Measurements from ENCODE around the gene PPP2R5A. TPM values are rescaled to one million over a fixed set of nuclear protein-coding genes. Genes with fewer than 3 reads are reported as not detected.

Gene PPP2R5A
- total and polyA plus RNA-seq, 2 of the 13 experiments (the other 11 are each of a cell fraction or from before 2014, with no cell fraction given): 22.0 to 31.4 TPM

- peak; percentile 58; the same call in 1 of the 2 replicates for TF ChIP-seq FOSL2 (CRISPR knock-in tag; IDR thresholded peaks at IDR 0.05)
- no peak for TF ChIP-seq U2AF1 (optimal IDR thresholded peaks at IDR 0.05; ENCODE audit: low read depth, low read length)
- TF ChIP-seq ZSCAN22 (CRISPR knock-in tag; IDR thresholded peaks at IDR 0.05): no peak
- TF ChIP-seq RXRB (CRISPR knock-in tag; IDR thresholded peaks at IDR 0.05; ENCODE audit: borderline replicate concordance): peak; percentile 48
- no peak for TF ChIP-seq MBD4 (IDR thresholded peaks at IDR 0.05; ENCODE audit: borderline replicate concordance, low read length)
- no peak for TF ChIP-seq SIX1 (CRISPR knock-in tag; IDR thresholded peaks at IDR 0.05; ENCODE audit: borderline replicate concordance)
- TF ChIP-seq SKIL (CRISPR knock-in tag; IDR thresholded peaks at IDR 0.05; ENCODE audit: borderline replicate concordance): no peak
- no peak for TF ChIP-seq NFE2L2 (IDR thresholded peaks at IDR 0.05; ENCODE audit: low read length)
- peak; percentile 84; the same call in 1 of the 2 replicates for TF ChIP-seq MAZ (IDR thresholded peaks at IDR 0.05; ENCODE audit: borderline replicate concordance, low read depth, low read length)
- peak; percentile 76 for TF ChIP-seq MAZ (CRISPR knock-in tag; IDR thresholded peaks at IDR 0.05; ENCODE audit: low read depth)
- peak; percentile 26; the same call in 1 of the 2 replicates for TF ChIP-seq ZBTB21 (CRISPR knock-in tag; IDR thresholded peaks at IDR 0.05)
- TF ChIP-seq POLR2G (IDR thresholded peaks at IDR 0.05; ENCODE audit: low read depth, low read length): peak; percentile 78
- TF ChIP-seq HOMEZ (CRISPR knock-in tag; IDR thresholded peaks at IDR 0.05; ENCODE audit: low read depth): no peak
- no peak for TF ChIP-seq ISX (CRISPR knock-in tag; conservative IDR thresholded peaks at IDR 0.05)
- TF ChIP-seq SATB2 (CRISPR knock-in tag; IDR thresholded peaks at IDR 0.05): no peak
- TF ChIP-seq SMARCC2 (IDR thresholded peaks at IDR 0.05): no peak
- TF ChIP-seq ZNF724P (CRISPR knock-in tag; IDR thresholded peaks at IDR 0.05; ENCODE audit: borderline replicate concordance): no peak
- no peak for TF ChIP-seq NR3C1 (CRISPR knock-in tag; IDR thresholded peaks at IDR 0.05)
- no peak for TF ChIP-seq CREBL2 (CRISPR knock-in tag; IDR thresholded peaks at IDR 0.05; ENCODE audit: borderline replicate concordance)
- TF ChIP-seq ZFP41 (CRISPR knock-in tag; IDR thresholded peaks at IDR 0.05; ENCODE audit: borderline replicate concordance): no peak; the same call in 1 of the 2 replicates
- TF ChIP-seq ZNF576 (CRISPR knock-in tag; IDR thresholded peaks at IDR 0.05): no peak
- TF ChIP-seq LCORL (IDR thresholded peaks at IDR 0.05): no peak
- 0 out of 2 replicates have a peak, but pooled peaks have one; percentile 68 for TF ChIP-seq LCORL (CRISPR knock-in tag; IDR thresholded peaks at IDR 0.05)
- no peak for TF ChIP-seq DBP (CRISPR knock-in tag; IDR thresholded peaks at IDR 0.05; ENCODE audit: not compliant biosample characterization)
- TF ChIP-seq NR1H2 (CRISPR knock-in tag; IDR thresholded peaks at IDR 0.05; ENCODE audit: borderline replicate concordance, low read depth): no peak
- TF ChIP-seq MZF1 (CRISPR knock-in tag; IDR thresholded peaks at IDR 0.05; ENCODE audit: borderline replicate concordance): no peak
Observed at GRCh38 chr1:212284744-212285684, at the start of gene PPP2R5A (continued).

Data from HepG2 (cell line).